PC-9 (cell line): Measurements from ENCODE around the gene ZNF652.

Experiments
- CTCF ChIP-seq: fragments of 200-600 bp; sonication (generic); conservative IDR thresholded peaks from 2 replicates; pipeline ENCODE4 v1.6.1; 2017; ENCODE audit warnings: mixed run types, antibody characterized with exemption, mild to moderate bottlenecking, moderate library complexity
- EZH2 ChIP-seq: fragments of 200-600 bp; sonication (generic); IDR thresholded peaks from 2 replicates; pipeline ENCODE4 v1.8.0; 2017; ENCODE audit warnings: antibody characterized with exemption, low read depth

- TF ChIP-seq CTCF = no peak
- TF ChIP-seq EZH2 = no peak
Measured at GRCh38 chr17:49390548-49391324, 28.7 kb upstream of the ZNF652 start.
